PC-9 (cell line): ENCODE data around the gene SLC23A1.
A peak's percentile ranks its signal among the peaks of the same experiment; 100 is the strongest.

Source experiments
- EZH2 ChIP-seq: fragments of 200-600 bp; sonication (generic); IDR thresholded peaks from 2 replicates; pipeline ENCODE4 v1.8.0; 2017; ENCODE audit warnings: antibody characterized with exemption, low read depth
- TF ChIP-seq, protein P1 (sequence below): fragments of 200-600 bp; sonication (generic); conservative IDR thresholded peaks from 2 replicates; pipeline ENCODE4 v1.6.1; 2017; ENCODE audit warnings: mixed run types, antibody characterized with exemption, mild to moderate bottlenecking, moderate library complexity

DNA sequence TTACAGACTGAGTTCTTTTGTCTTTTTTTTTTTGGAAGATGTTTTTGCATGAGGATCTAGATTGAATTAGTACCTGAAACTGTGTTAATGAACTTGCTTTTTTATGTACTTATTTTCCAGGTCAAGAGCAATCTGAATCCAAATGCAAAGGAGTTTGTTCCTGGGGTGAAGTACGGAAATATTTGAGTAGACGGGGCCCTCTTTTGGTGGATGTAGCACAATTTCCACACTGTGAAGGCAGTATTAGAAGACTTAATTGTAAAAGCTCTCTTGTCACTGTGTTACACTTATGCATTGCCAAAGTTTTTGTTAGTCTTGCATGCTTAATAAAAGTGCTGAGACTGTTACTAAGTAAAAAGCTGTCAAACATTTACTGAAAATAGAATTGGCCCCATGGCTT is 14.5 kb downstream of the SLC23A1 start:
- TF ChIP-seq, protein P1, sequence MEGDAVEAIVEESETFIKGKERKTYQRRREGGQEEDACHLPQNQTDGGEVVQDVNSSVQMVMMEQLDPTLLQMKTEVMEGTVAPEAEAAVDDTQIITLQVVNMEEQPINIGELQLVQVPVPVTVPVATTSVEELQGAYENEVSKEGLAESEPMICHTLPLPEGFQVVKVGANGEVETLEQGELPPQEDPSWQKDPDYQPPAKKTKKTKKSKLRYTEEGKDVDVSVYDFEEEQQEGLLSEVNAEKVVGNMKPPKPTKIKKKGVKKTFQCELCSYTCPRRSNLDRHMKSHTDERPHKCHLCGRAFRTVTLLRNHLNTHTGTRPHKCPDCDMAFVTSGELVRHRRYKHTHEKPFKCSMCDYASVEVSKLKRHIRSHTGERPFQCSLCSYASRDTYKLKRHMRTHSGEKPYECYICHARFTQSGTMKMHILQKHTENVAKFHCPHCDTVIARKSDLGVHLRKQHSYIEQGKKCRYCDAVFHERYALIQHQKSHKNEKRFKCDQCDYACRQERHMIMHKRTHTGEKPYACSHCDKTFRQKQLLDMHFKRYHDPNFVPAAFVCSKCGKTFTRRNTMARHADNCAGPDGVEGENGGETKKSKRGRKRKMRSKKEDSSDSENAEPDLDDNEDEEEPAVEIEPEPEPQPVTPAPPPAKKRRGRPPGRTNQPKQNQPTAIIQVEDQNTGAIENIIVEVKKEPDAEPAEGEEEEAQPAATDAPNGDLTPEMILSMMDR: peak; percentile 23; the same call in 1 of the 2 replicates
- no peak for TF ChIP-seq EZH2
